A549 (cell line): Measurements from ENCODE around the gene EID2. TPM values are rescaled to one million over a fixed set of nuclear protein-coding genes. Genes with fewer than 3 reads are reported as not detected.

Experiments
- ATAC-seq, 2 experiments: fragments of 200-7000 bp in 1 of 2; fragments of >200 bp in 1 of 2; cut with Nextera tagmentation in 1 of 2; cut with Tn5 transposase in 1 of 2; 3 replicates each; pipeline versions ENCODE4 v1.8.0 to v1.9.1; 2018 to 2020; ENCODE audit warnings: mild to moderate bottlenecking in 1 of 2, moderate library complexity in 1 of 2
- CTCF ChIA-PET: fragments of 300-600 bp; sonication (Branson Sonifier 250); formaldehyde crosslinking; extraction: SDS; loops from one replicate; lab custom pipeline; 2021; ENCODE audit warnings: antibody characterized with exemption, inconsistent platforms; lab: Yijun Ruan, JAX
- POLR2A ChIA-PET: fragments of 350-600 bp; formaldehyde crosslinking; extraction: SDS; loops from one replicate; lab custom pipeline; 2021; ENCODE audit warnings: antibody characterized with exemption, inconsistent platforms; lab: Yijun Ruan, JAX
- DNase-seq, 2 experiments: peaks; one replicate each; pipeline versions ENCODE4 v3.0.0 to v3.0.0-alpha.2; 2011 to 2016; ENCODE audit warnings: low read depth in 1 of 2, low spot score in 1 of 2
- FAIRE-seq: peaks from 2 replicates; lab custom pipeline; 2011; peaks lifted over from hg19 to GRCh38; lab: Jason Lieb, UNC
- H3K27ac ChIP-seq, 2 experiments: fragments of >200 bp; sonication (Bioruptor Twin); formaldehyde crosslinking; 3 replicates each; pipeline ENCODE4 v1.5.1; 2016 to 2017
- H3K4me1 ChIP-seq: fragments of >200 bp; sonication (Bioruptor Twin); formaldehyde crosslinking; 3 replicates; pipeline ENCODE4 v1.6.1; 2016
- H3K4me2 ChIP-seq: fragments of >200 bp; sonication (Bioruptor Twin); formaldehyde crosslinking; 3 replicates; pipeline ENCODE4 v1.6.1; 2016
- H3K4me3 ChIP-seq: fragments of >200 bp; sonication (Bioruptor Twin); formaldehyde crosslinking; 3 replicates; pipeline ENCODE4 v1.5.1; 2016
- H3K9me3 ChIP-seq: fragments of >200 bp; sonication (Bioruptor Twin); formaldehyde crosslinking; 3 replicates; pipeline ENCODE4 v1.6.1; 2016
- CHD4 ChIP-seq: fragments of 200-600 bp; sonication (generic); IDR thresholded peaks from 2 replicates; pipeline ENCODE4 v1.6.1; 2016; ENCODE audit warnings: antibody characterized with exemption, mild to moderate bottlenecking, borderline replicate concordance
- EHF ChIP-seq: fragments of 250-450 bp; sonication (Bioruptor Pico); IDR thresholded peaks from 2 replicates; pipeline ENCODE4 v1.5.0; 2020; ENCODE audit warnings: mild to moderate bottlenecking
- EP300 ChIP-seq, 2 experiments: fragments of >200 bp; sonication (Bioruptor Twin); formaldehyde crosslinking; IDR thresholded peaks; 2 replicates in 1 of 2; 3 replicates in 1 of 2; pipeline ENCODE4 v1.6.1; 2016 to 2017
- FOSL2 ChIP-seq, 2 experiments: fragments of 450-650 bp in 1 of 2; fragments of >200 bp in 1 of 2; sonication (Bioruptor Twin) in 1 of 2; formaldehyde crosslinking; IDR thresholded peaks; 2 replicates each; pipeline versions ENCODE4 v1.5.0 to v1.6.1; 2016 to 2020; ENCODE audit warnings: mild to moderate bottlenecking in 1 of 2, moderate library complexity in 1 of 2
- GATA3 ChIP-seq: IDR thresholded peaks from 2 replicates; pipeline ENCODE4 v1.6.1; 2012; ENCODE audit warnings: borderline replicate concordance
- HDAC2 ChIP-seq: fragments of 200-600 bp; sonication (generic); IDR thresholded peaks from 2 replicates; pipeline ENCODE4 v1.6.1; 2016
- HOXB13 ChIP-seq: fragments of 250-450 bp; sonication (Bioruptor Pico); IDR thresholded peaks from 2 replicates; pipeline ENCODE4 v1.5.0; 2020; ENCODE audit warnings: low read depth, mild to moderate bottlenecking, moderate library complexity
- JUN ChIP-seq, 2 experiments: fragments of >200 bp; sonication (Bioruptor Twin); formaldehyde crosslinking; IDR thresholded peaks; 2 replicates in 1 of 2; 3 replicates in 1 of 2; pipeline ENCODE4 v1.6.1; 2016 to 2017
- MYC ChIP-seq: IDR thresholded peaks from 2 replicates; pipeline ENCODE4 v1.6.1; 2012; ENCODE audit warnings: mild to moderate bottlenecking, inconsistent platforms, low read length, improper control_type of control experiment, borderline replicate concordance
- NPAS2 ChIP-seq: fragments of 250-450 bp; sonication (Bioruptor Pico); IDR thresholded peaks from 2 replicates; pipeline ENCODE4 v1.8.0; 2022; ENCODE audit warnings: mild to moderate bottlenecking, moderate library complexity, borderline replicate concordance
- NR3C1 ChIP-seq: fragments of >200 bp; sonication (Bioruptor Twin); formaldehyde crosslinking; IDR thresholded peaks from 3 replicates; pipeline ENCODE4 v1.6.1; 2017
- POLR2A ChIP-seq: IDR thresholded peaks from 2 replicates; pipeline ENCODE4 v1.6.1; 2012; ENCODE audit warnings: mild to moderate bottlenecking, low read length
- TP53 ChIP-seq: fragments of 250-450 bp; sonication (Bioruptor Pico); IDR thresholded peaks from 2 replicates; pipeline ENCODE4 v1.5.0; 2021; ENCODE audit warnings: mild to moderate bottlenecking, moderate library complexity
- ZFP36 ChIP-seq: fragments of 450-650 bp; IDR thresholded peaks from 2 replicates; pipeline ENCODE4 v1.6.1; 2014; ENCODE audit warnings: borderline replicate concordance; ENCODE audit not compliant: partially characterized antibody
- ZNF302 ChIP-seq: fragments of 250-450 bp; sonication (Bioruptor Pico); IDR thresholded peaks from 2 replicates; pipeline ENCODE4 v1.9.0; 2021; ENCODE audit warnings: inconsistent platforms, mild to moderate bottlenecking, moderate library complexity
- ZSCAN20 ChIP-seq: fragments of 250-450 bp; sonication (Bioruptor Pico); IDR thresholded peaks from 2 replicates; pipeline ENCODE4 v1.8.0; 2022; ENCODE audit warnings: mild to moderate bottlenecking, moderate library complexity
- whole genome bisulfite sequencing: methylation state at CpG from one replicate; pipeline ENCODE4 v1.1.6; 2017; ENCODE audit errors: missing lambda C conversion rate; 5-methylcytosine and 5-hydroxymethylcytosine counted together
- polyA plus RNA-seq, 4 experiments: library from polyadenylated mRNA; depleted of rRNA in 3 of 4; stranded (reverse); fragments of >200 nt; fragmentation: RNase III in 1 of 4; extraction: RNeasy Plus Mini Kit Qiagen cat#74134 plus additional on column Dnase treatment in 1 of 4; gene quantifications; 2 replicates in 3 of 4; 3 replicates in 1 of 4; pipeline ENCODE4 v1.2.3, GENCODE V29; 2011 to 2017
- TF ChIP-seq, protein P1 (sequence below): IDR thresholded peaks from 2 replicates; pipeline ENCODE4 v1.6.1; 2012; ENCODE audit warnings: low read depth, borderline replicate concordance
- TF ChIP-seq, protein P2 (sequence below): fragments of 250-450 bp; sonication (Bioruptor Pico); IDR thresholded peaks from 2 replicates; pipeline ENCODE4 v1.5.0; 2021; ENCODE audit warnings: mild to moderate bottlenecking, moderate library complexity, borderline replicate concordance

EID2 gene
- polyA plus RNA-seq, 2 of the 4 experiments (the other 2 are of a cell fraction) = 26.1 to 53.0 TPM

DNA sequence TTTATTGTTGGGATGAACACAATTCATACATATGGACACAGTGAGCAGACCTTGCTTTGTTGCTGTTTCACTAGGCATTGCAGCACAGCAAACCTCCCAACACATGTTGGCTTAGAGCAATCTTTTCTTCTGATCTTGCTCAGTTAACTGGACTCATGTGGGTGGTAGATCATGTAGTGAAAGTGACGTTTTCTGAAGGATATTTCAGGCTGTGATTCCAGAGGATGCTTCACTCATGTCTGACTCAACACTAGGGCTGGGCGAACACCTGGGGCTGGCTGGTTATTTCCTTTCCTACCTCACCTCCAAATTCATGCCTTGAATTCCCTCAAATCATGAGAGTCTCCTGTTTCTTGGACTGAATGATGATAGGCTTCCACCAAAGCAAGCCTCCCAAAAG is 48.1 kb upstream of the EID2 start:
- TF ChIP-seq, protein P1, sequence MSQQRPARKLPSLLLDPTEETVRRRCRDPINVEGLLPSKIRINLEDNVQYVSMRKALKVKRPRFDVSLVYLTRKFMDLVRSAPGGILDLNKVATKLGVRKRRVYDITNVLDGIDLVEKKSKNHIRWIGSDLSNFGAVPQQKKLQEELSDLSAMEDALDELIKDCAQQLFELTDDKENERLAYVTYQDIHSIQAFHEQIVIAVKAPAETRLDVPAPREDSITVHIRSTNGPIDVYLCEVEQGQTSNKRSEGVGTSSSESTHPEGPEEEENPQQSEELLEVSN = no peak
- TF ChIP-seq MYC = no peak
- no peak for TF ChIP-seq NPAS2
- TF ChIP-seq JUN (IDR thresholded peaks at IDR 0.05) = no peak
- no peak for TF ChIP-seq EP300 (IDR thresholded peaks at IDR 0.05)
- TF ChIP-seq ZSCAN20 (CRISPR knock-in tag) = no peak
- TF ChIP-seq TP53 (CRISPR knock-in tag) = no peak
- ChIA-PET CTCF (interaction anchor here (1.2 kb wide), 1 partner anchor 10 kb away, joined by 3 read pairs; no protein-coding TSS in a partner anchor), POLR2A (no interaction called here)
- Histone ChIP-seq H3K27ac (no peak overlapping the region), H3K4me3 (no peak overlapping the region), H3K9me3 (peaks cover 2% of the 10 kb centered on the region; the same call in 1 of the 3 replicates), H3K4me2 (no peak overlapping the region), H3K4me1 (no peaks in the 10 kb centered on the region)
- no peak for DNase-seq
- 4% methylated on average over 2 of the region's 2 CpGs for WGBS
- ATAC-seq = no peak
- peak; percentile 98 for FAIRE-seq

DNA sequence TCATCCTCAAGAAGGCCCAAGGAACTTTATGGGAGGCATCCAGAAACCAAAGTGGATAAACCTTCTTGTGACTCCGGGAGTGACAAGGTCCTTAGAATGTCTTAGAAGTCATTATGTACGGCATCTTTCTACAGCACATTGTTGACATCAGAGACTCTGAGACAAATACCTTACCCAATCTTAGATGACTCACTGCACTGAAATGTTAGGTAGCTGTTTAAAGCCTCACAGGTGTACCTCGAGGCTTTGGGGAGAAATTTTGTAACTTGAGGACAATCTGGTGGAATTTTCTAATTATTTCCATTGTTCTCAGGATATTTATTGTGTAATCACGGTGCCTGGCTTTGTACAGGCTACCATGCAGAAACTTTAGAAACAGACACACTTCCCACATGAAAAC is 47.5 kb upstream of the EID2 start:
- FAIRE-seq = peak; percentile 28
- DNase-seq = no peak

DNA sequence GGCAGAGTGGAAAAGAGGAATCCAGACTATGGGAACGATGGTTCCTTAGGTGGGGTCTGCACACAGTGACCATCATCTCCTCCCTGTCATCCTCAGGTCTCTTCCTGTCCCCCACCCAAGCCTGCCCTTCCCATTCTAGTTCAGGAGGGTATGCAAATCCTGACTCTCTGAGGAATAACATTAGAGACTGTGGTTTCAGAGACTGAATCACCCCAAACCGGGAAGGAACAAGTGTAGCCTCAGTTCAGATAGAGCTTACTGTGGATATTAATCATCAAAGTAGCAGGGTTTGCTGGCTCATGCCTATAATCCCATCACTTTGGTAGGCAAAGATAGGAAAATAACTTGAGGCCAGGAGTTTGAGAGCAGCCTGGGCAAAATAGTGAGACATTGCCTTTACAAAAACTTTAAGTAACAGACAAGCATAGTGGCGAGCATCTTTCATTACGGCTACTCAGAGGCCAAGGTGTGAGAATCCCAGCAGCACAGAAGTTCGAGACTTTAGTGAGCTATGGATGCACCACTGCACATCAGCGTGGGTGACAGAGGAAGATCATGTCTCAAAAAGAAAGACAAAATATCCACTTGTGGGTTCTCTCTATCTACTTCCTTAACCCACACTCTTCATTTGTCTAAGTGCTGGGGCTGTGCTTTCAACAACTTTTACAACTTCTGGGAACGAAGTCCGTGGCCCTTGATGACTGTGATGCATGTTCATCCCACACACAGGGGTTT is 43.1 kb upstream of the EID2 start:
- no peak for TF ChIP-seq EHF (CRISPR knock-in tag)
- no peak for TF ChIP-seq NR3C1
- TF ChIP-seq CHD4 = no peak
- no peak for TF ChIP-seq HOXB13 (CRISPR knock-in tag)
- no peak for TF ChIP-seq NPAS2
- TF ChIP-seq, all 56 proteins: peak for 0
- ChIA-PET POLR2A (no interaction called here), CTCF (interaction anchor here (1.0 kb wide), 1 partner anchor 41 kb away, joined by 3 read pairs; no protein-coding TSS in a partner anchor)
- no peak overlapping the region for H3K4me2 ChIP-seq
- H3K9me3 ChIP-seq = peaks cover 17% of the 10 kb centered on the region
- FAIRE-seq = peak; percentile 93
- H3K27ac ChIP-seq = no peak overlapping the region
- no peaks in the 10 kb centered on the region for H3K4me1 ChIP-seq
- 8% methylated on average over 8 of the region's 8 CpGs for WGBS
- no peak overlapping the region for H3K4me3 ChIP-seq
- DNase-seq = no peak
- no peak; a peak in 1 of 6 replicates for ATAC-seq

More for the DNA sequence above, 47.5 kb upstream of the EID2 start:
- Histone ChIP-seq H3K9me3 (peaks cover 2% of the 10 kb centered on the region; the same call in 1 of the 3 replicates), H3K4me2 (no peak overlapping the region), H3K4me1 (no peaks in the 10 kb centered on the region), H3K4me3 (no peak overlapping the region), H3K27ac (no peak overlapping the region)
- ChIA-PET POLR2A (no interaction called here), CTCF (no interaction called here)
- ATAC-seq = no peak
- 2% methylated on average over 4 of the region's 4 CpGs for WGBS
- no peak for TF ChIP-seq FOSL2 (IDR thresholded peaks at IDR 0.05)
- peak; percentile 31; the same call in 1 of the 2 replicates for TF ChIP-seq FOSL2 (CRISPR knock-in tag; IDR thresholded peaks at IDR 0.05)
- TF ChIP-seq HDAC2 = no peak
- TF ChIP-seq GATA3 = no peak
- 0 out of 2 replicates have a peak, but pooled peaks have one; percentile 5 for TF ChIP-seq ZNF302

DNA sequence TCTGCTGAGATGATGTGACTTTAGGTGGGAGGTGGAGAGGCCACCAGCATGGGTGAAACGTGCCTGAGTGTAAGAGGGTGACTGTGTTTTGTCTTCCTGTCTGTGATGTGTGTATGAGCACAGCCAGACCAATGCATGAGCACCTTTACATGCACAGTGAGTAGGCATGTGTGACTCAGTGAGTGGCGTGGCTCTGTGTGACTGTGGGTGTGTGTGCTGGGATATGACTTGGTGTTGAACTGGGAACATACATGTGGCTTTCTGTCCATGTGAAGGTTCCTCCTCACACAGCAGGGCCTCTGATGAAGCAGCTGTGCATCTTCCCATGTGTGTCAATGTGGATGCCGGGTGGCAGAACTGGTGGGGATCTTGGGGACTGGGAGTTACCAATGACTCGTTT is 42.5 kb upstream of the EID2 start:
- Histone ChIP-seq H3K4me2 (no peak overlapping the region), H3K27ac (no peak overlapping the region), H3K4me1 (no peaks in the 10 kb centered on the region), H3K9me3 (peaks cover 16% of the 10 kb centered on the region), H3K4me3 (no peak overlapping the region)
- under 1% methylated on average over 4 of the region's 4 CpGs for WGBS
- TF ChIP-seq POLR2A (peak; percentile 11; the same call in 1 of the 2 replicates), ZFP36 (no peak)
- TF ChIP-seq, protein P2, sequence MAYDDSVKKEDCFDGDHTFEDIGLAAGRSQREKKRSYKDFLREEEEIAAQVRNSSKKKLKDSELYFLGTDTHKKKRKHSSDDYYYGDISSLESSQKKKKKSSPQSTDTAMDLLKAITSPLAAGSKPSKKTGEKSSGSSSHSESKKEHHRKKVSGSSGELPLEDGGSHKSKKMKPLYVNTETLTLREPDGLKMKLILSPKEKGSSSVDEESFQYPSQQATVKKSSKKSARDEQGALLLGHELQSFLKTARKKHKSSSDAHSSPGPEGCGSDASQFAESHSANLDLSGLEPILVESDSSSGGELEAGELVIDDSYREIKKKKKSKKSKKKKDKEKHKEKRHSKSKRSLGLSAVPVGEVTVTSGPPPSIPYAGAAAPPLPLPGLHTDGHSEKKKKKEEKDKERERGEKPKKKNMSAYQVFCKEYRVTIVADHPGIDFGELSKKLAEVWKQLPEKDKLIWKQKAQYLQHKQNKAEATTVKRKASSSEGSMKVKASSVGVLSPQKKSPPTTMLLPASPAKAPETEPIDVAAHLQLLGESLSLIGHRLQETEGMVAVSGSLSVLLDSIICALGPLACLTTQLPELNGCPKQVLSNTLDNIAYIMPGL (CRISPR knock-in tag) = no peak
- ATAC-seq (peak in 1 of 2 experiments; percentile 36; a peak in 1 of 6 replicates), FAIRE-seq (peak; percentile 54), DNase-seq (no peak)
- ChIA-PET POLR2A (no interaction called here), CTCF (interaction anchor here (1.0 kb wide), 1 partner anchor 41 kb away, joined by 3 read pairs; no protein-coding TSS in a partner anchor)
